Peyer's patch (tissue), 4 donors: ENCODE measurements around the gene C3orf38. TPM values are rescaled to one million over a fixed set of nuclear protein-coding genes. Genes with fewer than 3 reads are reported as not detected.

ENCODE experiments used
- DNase-seq, 3 donors: peaks; one replicate each; pipeline ENCODE4 v3.0.0-alpha.2; 2017 to 2019
- H3K27ac ChIP-seq, 4 donors: fragments of 200-600 bp; sonication (generic); one replicate each; pipeline ENCODE4 v1.5.1; 2016 to 2019
- H3K27me3 ChIP-seq, 2 donors: fragments of 200-600 bp; sonication (generic); one replicate each; pipeline ENCODE4 v1.5.1; 2019
- H3K36me3 ChIP-seq, 3 donors: fragments of 200-600 bp; sonication (generic); one replicate each; pipeline ENCODE4 v1.5.1; 2016 to 2019
- H3K4me1 ChIP-seq, 4 donors: fragments of 200-600 bp; sonication (generic); one replicate each; pipeline ENCODE4 v1.5.1; 2016 to 2019
- H3K4me3 ChIP-seq, 4 donors: fragments of 200-600 bp; sonication (generic); 1 replicate in 3 of 4; 2 replicates in 1 of 4; pipeline ENCODE4 v1.5.1; 2016 to 2019; ENCODE audit warnings: mild to moderate bottlenecking in 1 of 4
- H3K9me3 ChIP-seq, 4 donors: fragments of 200-600 bp; sonication (generic); one replicate each; pipeline ENCODE4 v1.5.1; 2016 to 2019; ENCODE audit warnings: mild to moderate bottlenecking in 1 of 4
- POLR2A ChIP-seq, 2 donors: fragments of 450-650 bp; IDR thresholded peaks; one replicate each; pipeline ENCODE4 v1.5.1; 2017; ENCODE audit warnings: antibody characterized with exemption in 2 of 2, mild to moderate bottlenecking in 2 of 2, moderate library complexity in 2 of 2
- total RNA-seq, 4 donors: library from RNA; depleted of rRNA; stranded (reverse); fragments of >200 nt; gene quantifications; one replicate each; pipeline ENCODE4 v1.1.0, GENCODE V29; 2016
- TF ChIP-seq, protein P1 (sequence below), 6 experiments: fragments of 450-650 bp in 4 of 6; fragments of 200-600 bp in 2 of 6; sonication (generic) in 1 of 6; IDR thresholded peaks; one replicate each; pipeline ENCODE4 v1.5.1; 2017 to 2019; ENCODE audit warnings: antibody characterized with exemption in 6 of 6, mild to moderate bottlenecking in 3 of 6, moderate library complexity in 1 of 6

C3orf38 gene
- total RNA-seq, 4 donors from 2014 or later = 17.4 to 23.8 (median 19.4) TPM

GRCh38 chr3:88188436-88188835 is 38.7 kb downstream of the C3orf38 start:
- no peaks in the 10 kb centered on the region for H3K27me3 ChIP-seq
- no peaks in the 10 kb centered on the region for H3K36me3 ChIP-seq
- no peaks in the 10 kb centered on the region for H3K9me3 ChIP-seq
- no peak overlapping the region for H3K4me3 ChIP-seq
- DNase-seq = no peak
- H3K4me1 ChIP-seq = no peaks in the 10 kb centered on the region
- no peak overlapping the region for H3K27ac ChIP-seq
- TF ChIP-seq, protein P1, sequence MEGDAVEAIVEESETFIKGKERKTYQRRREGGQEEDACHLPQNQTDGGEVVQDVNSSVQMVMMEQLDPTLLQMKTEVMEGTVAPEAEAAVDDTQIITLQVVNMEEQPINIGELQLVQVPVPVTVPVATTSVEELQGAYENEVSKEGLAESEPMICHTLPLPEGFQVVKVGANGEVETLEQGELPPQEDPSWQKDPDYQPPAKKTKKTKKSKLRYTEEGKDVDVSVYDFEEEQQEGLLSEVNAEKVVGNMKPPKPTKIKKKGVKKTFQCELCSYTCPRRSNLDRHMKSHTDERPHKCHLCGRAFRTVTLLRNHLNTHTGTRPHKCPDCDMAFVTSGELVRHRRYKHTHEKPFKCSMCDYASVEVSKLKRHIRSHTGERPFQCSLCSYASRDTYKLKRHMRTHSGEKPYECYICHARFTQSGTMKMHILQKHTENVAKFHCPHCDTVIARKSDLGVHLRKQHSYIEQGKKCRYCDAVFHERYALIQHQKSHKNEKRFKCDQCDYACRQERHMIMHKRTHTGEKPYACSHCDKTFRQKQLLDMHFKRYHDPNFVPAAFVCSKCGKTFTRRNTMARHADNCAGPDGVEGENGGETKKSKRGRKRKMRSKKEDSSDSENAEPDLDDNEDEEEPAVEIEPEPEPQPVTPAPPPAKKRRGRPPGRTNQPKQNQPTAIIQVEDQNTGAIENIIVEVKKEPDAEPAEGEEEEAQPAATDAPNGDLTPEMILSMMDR (IDR thresholded peaks at IDR 0.05) = no peak
- TF ChIP-seq POLR2A (IDR thresholded peaks at IDR 0.05) = no peak

DNA sequence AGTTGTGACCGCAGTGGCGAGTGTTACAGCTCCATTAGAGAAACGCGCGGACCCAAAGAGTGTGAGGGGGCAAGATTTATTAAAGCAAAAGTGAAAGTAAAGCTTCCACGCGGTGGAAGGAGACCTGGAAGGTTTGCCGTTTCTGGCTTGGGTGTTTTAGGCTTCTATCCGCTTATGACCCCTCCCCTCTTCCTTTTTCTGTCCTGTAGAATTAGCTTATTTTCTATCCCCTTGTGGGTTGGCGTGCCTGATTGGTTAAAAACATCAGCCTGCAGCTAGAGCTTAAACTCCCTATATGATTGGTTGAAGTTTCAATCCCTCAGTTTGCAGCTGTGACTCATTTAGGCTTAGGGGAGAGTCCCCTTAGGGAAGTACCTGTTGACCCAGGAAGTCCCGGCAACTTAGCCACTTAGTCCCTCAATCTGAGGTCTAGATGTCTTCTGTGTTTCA is 39.6 kb downstream of the C3orf38 start:
- DNase-seq = no peak
- TF ChIP-seq, protein P1 (IDR thresholded peaks at IDR 0.05) = no peak
- TF ChIP-seq POLR2A (IDR thresholded peaks at IDR 0.05) = no peak
- Histone ChIP-seq H3K4me3 (no peak overlapping the region), H3K27ac (no peak overlapping the region), H3K9me3 (no peaks in the 10 kb centered on the region), H3K27me3 (no peaks in the 10 kb centered on the region), H3K36me3 (no peaks in the 10 kb centered on the region), H3K4me1 (no peaks in the 10 kb centered on the region)

- Histone ChIP-seq H3K27ac (no peak overlapping the region), H3K27me3 (no peaks in the 10 kb centered on the region), H3K9me3 (no peaks in the 10 kb centered on the region), H3K4me3 (no peak overlapping the region), H3K4me1 (no peaks in the 10 kb centered on the region), H3K36me3 (no peaks in the 10 kb centered on the region)
- TF ChIP-seq, protein P1 (IDR thresholded peaks at IDR 0.05) = no peak
- TF ChIP-seq POLR2A (IDR thresholded peaks at IDR 0.05) = no peak
- DNase-seq = no peak
Observed at GRCh38 chr3:88191872-88192409, 42.2 kb downstream of the C3orf38 start.

DNA sequence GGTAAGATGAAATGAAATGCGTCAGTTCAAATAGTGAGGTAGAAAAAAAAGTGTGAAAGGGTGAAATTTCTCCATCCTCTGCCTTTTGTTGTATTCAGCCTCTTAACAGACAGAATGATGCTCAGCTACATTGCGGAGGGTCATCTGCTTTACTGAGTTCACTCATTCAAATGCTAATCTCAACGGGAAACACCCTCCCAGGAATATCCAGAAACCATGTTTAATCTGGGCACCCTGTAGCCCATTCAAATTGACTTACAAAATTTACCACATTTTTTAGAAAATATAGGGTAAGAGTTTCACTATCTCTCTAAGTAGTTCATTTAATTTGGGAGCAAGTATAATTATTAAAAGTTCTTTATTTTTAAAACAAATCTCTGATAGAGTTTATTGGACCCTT is 42.9 kb downstream of the C3orf38 start:
- Histone ChIP-seq H3K27ac (no peak overlapping the region), H3K36me3 (no peaks in the 10 kb centered on the region), H3K27me3 (no peaks in the 10 kb centered on the region), H3K4me3 (no peak overlapping the region), H3K9me3 (no peaks in the 10 kb centered on the region), H3K4me1 (no peaks in the 10 kb centered on the region)
- no peak for DNase-seq
- TF ChIP-seq, protein P1 (IDR thresholded peaks at IDR 0.05) = no peak
- no peak for TF ChIP-seq POLR2A (IDR thresholded peaks at IDR 0.05)

DNA sequence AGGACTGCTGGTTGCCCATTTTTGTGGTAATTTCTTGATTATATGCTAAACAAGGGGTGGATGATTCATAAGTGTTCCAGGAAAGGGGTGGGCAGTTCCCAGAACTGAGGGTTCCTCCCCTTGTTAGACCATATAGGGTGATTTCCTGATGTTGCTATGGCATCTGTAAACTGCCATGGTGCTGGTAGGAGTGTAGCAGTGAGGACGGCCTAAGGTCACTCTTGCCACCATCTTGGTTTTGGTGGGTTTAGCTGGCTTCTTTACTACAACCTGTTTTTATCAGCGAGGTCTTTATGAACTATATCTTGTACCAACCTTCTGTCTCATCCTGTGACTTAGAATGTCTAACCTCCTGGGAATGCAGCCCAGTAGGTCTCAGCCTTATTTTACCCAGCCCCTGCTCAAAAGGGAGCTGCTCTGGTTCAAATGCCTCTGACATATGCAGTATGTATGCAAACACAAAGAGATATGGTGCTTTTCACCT is 46.2 kb downstream of the C3orf38 start:
- no peak for TF ChIP-seq POLR2A (IDR thresholded peaks at IDR 0.05)
- TF ChIP-seq, protein P1 (IDR thresholded peaks at IDR 0.05) = no peak
- Histone ChIP-seq H3K9me3 (no peaks in the 10 kb centered on the region), H3K4me3 (no peak overlapping the region), H3K36me3 (no peaks in the 10 kb centered on the region), H3K27me3 (no peaks in the 10 kb centered on the region), H3K27ac (no peak overlapping the region), H3K4me1 (no peaks in the 10 kb centered on the region)
- DNase-seq = no peak

DNA sequence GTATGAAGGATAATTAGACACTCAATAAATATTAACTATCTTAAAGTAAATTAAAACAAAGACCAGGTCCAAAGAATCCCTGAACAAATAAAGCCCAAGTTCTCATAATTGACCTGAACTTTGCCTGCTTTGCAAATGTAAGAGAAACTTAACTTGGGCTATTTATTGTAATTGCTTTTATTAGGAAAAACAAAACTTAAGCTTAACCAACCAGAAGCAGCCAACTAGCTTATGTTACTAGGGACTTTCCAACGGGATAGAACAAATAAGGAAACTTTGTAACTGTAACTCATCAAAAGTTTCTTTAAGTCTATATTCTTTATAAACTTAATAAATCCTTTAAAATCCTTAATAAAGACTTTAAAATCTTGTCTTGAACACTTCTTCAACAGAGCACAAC is 48.4 kb downstream of the C3orf38 start:
- Histone ChIP-seq H3K4me1 (no peaks in the 10 kb centered on the region), H3K9me3 (no peaks in the 10 kb centered on the region), H3K36me3 (no peaks in the 10 kb centered on the region), H3K4me3 (no peak overlapping the region), H3K27ac (no peak overlapping the region), H3K27me3 (no peaks in the 10 kb centered on the region)
- TF ChIP-seq, protein P1 (IDR thresholded peaks at IDR 0.05) = no peak
- TF ChIP-seq POLR2A (IDR thresholded peaks at IDR 0.05) = no peak
- DNase-seq = no peak
